ENCODE measurements around the gene ZNRF3.

Gene ZNRF3

DNA sequence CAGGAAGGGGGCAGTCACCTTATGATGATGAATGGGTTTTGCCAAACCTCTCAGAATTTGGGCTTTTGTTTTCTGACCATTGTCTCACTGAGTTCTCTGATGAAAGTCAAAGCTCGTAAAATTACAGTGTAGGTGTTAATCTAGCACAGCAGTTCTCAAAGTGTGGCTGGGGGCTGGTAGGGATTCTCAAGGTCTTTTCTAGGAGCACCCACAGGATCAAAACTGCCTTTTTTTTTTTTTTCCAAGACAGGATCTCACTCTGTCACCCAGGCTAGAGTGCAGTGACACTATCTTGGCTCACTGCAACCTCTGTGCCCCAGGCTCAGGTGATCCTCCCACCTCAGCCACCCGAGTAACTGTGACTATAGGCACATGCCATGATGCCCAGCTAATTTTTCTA is 112.2 kb downstream of the ZNRF3 start:
- no peak for DNase-seq (ENCODE audit: low read depth)
- TF ChIP-seq CTCF (IDR thresholded peaks at IDR 0.05; ENCODE audit: low read depth, low read length, missing control alignments), result no peak

DNA sequence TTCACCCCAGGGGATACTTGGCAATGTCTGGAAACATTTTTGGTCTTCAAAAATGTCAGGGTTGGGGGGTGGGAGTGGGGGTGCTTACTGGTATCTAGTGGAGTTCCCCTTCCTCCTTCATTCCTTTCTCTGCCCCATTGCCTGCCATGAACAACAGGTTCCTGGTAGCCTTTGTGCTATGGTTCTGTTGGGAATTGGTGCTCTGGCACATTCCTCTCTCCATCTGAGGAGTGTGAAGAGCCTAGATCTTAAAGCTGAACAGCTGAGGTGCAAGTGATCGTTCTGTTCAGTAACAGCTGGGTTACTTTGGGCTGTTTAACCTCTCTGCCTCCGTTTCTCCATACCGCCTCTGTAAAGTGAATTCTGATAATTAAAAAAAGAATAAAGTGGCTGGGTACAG is 114.0 kb downstream of the ZNRF3 start:
- no peak overlapping the region for H3K4me3 ChIP-seq (ENCODE audit: low read depth, low read length)
- TF ChIP-seq CTCF (IDR thresholded peaks at IDR 0.05; ENCODE audit: low read depth, low read length, missing control alignments), result no peak
- DNase-seq (ENCODE audit: low read depth), result no peak

More for the DNA sequence above, 112.2 kb downstream of the ZNRF3 start:
- no peak overlapping the region for H3K4me3 ChIP-seq (ENCODE audit: low read depth, low read length)

- no peak overlapping the region for H3K4me3 ChIP-seq (ENCODE audit: low read depth, low read length)
These were observed 115.3 kb downstream of the ZNRF3 start for GRCh38 chr22:28998681-28999080.

DNA sequence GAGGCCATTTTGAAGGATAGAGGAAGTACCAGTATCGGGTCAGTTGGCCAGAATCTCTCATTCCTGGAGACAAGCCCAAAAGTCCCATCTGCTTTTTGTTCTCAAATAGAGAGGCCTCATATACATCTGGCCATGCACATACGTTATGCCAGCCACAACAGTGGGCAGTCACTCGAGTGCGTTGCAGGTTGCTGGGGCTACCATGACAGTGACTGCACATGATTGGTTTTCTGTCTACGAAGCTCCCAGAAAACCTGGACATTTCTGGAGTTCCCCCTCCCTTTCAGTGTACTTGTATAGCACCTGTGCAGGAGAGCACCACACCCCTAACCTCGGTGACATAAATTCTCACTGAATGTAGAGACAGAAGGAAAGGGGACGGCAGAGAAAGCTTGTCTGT is 116.1 kb downstream of the ZNRF3 start:
- DNase-seq (ENCODE audit: low read depth), result no peak
- no peak for TF ChIP-seq CTCF (IDR thresholded peaks at IDR 0.05; ENCODE audit: low read depth, low read length, missing control alignments)
- no peak overlapping the region for H3K4me3 ChIP-seq (ENCODE audit: low read depth, low read length)

More at GRCh38 chr22:28998681-28999080, 115.3 kb downstream of the ZNRF3 start:
- DNase-seq (ENCODE audit: low read depth), result no peak
- no peak for TF ChIP-seq CTCF (IDR thresholded peaks at IDR 0.05; ENCODE audit: low read depth, low read length, missing control alignments)

DNA sequence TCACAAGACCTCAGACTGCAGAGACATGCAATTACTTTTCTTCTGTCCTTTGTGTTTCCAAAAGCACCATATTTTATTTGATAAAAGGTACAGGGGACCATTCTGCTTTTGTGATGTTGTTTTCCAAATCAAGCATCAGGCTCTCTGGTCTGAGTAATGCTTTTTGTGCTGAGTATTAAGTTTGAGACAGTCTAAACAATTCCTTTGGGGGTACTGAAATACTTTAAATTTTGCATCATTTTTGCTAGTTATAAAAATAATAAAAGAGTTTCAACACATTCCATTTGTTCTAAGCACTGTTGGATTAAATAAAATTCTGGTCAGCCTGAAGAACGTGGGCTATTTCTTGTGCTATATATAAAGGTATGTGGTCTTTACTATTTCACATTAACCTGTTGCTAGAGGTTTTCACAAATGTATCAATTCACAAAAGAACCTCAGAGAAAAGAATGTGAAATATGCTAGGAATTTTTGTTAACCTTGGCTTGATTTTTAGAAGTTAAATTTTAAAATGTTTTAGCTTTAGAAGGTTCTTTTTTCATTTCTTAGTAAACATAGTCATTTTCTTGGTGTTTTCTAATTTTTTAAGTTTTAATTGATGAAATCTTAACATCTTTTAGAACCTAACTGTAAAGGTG is 116.7 kb downstream of the ZNRF3 start:
- DNase-seq (ENCODE audit: low read depth), result no peak
- no peak for TF ChIP-seq CTCF (IDR thresholded peaks at IDR 0.05; ENCODE audit: low read depth, low read length, missing control alignments)
- no peak overlapping the region for H3K4me3 ChIP-seq (ENCODE audit: low read depth, low read length)

GRCh38 chr22:29000641-29001040 is 117.3 kb downstream of the ZNRF3 start:
- no peak for TF ChIP-seq CTCF (IDR thresholded peaks at IDR 0.05; ENCODE audit: low read depth, low read length, missing control alignments)
- no peak overlapping the region for H3K4me3 ChIP-seq (ENCODE audit: low read depth, low read length)

DNA sequence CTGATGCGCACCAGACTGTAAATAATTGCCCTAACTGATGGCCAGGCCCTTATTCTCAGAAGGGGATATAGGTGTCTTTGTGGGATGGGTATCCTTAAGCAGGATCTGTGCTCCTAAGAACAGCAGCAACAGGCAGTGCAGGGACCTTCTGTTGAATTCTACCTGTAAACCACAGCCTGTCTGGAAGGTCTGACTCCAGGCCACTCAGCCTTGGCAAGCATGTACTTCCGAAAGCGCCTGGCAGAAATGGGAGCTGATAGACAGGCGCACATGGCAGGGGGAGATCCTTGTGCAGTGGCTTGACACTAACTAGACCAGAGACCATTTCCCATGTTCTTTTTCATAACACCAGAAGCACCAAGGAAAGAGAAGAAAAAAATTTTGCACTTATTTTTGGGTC is 119.2 kb downstream of the ZNRF3 start:
- H3K4me3 ChIP-seq (ENCODE audit: low read depth, low read length), result no peak overlapping the region
- no peak for DNase-seq (ENCODE audit: low read depth)
- no peak for TF ChIP-seq CTCF (IDR thresholded peaks at IDR 0.05; ENCODE audit: low read depth, low read length, missing control alignments)

More at GRCh38 chr22:29000641-29001040, 117.3 kb downstream of the ZNRF3 start:
- no peak for DNase-seq (ENCODE audit: low read depth)

All from GM12864 (cell line).